HCEC 1CT (cell line): ENCODE results near the gene SQSTM1.

Experiments used
- DNase-seq: peaks from one replicate; pipeline ENCODE4 v3.0.0-alpha.2; 2017

Gene SQSTM1

GRCh38 chr5:179806250-179807048 lies 14.3 kb upstream of the SQSTM1 start, which contains the start of gene MGAT4B:
MGAT4B (minus strand) TSS chr5:179806866; CDS start chr5:179806583, 283 bp downstream.
- DNase-seq = peak; percentile 81

GRCh38 chr5:179812135-179812825 lies 8.4 kb upstream of the SQSTM1 start:
- DNase-seq = no peak

GRCh38 chr5:179812997-179813607 lies 7.6 kb upstream of the SQSTM1 start:
- DNase-seq = no peak

GRCh38 chr5:179814090-179814489 lies 6.6 kb upstream of the SQSTM1 start:
- no peak for DNase-seq

GRCh38 chr5:179815491-179816249 lies 5.0 kb upstream of the SQSTM1 start:
- no peak for DNase-seq

- DNase-seq = no peak
Measured at GRCh38 chr5:179816401-179816795, 4.3 kb upstream of the SQSTM1 start.

GRCh38 chr5:179816796-179817469 lies 3.8 kb upstream of the SQSTM1 start:
- no peak for DNase-seq

- DNase-seq = no peak
Measured at GRCh38 chr5:179817470-179817840, 3.2 kb upstream of the SQSTM1 start.

- DNase-seq = no peak
Measured at GRCh38 chr5:179817890-179818745, 2.6 kb upstream of the SQSTM1 start.

GRCh38 chr5:179818746-179819295 lies 1.9 kb upstream of the SQSTM1 start:
- DNase-seq = peak; percentile 94

- peak; percentile 68 for DNase-seq
Measured at GRCh38 chr5:179819296-179820126, 1.2 kb upstream of the SQSTM1 start.

GRCh38 chr5:179820127-179820482 lies 600 bp upstream of the SQSTM1 start:
- DNase-seq = no peak

- peak; percentile 90 for DNase-seq
Measured at GRCh38 chr5:179821298-179822058, 773 bp downstream of the SQSTM1 start.

GRCh38 chr5:179822059-179822432 lies 1.3 kb downstream of the SQSTM1 start:
- DNase-seq = no peak

GRCh38 chr5:179822444-179822990 lies 1.8 kb downstream of the SQSTM1 start:
- no peak for DNase-seq

GRCh38 chr5:179823937-179824744 lies 3.4 kb downstream of the SQSTM1 start:
- DNase-seq = no peak

GRCh38 chr5:179824745-179825112 lies 4.0 kb downstream of the SQSTM1 start:
- no peak for DNase-seq

- no peak for DNase-seq
Measured at GRCh38 chr5:179825655-179826182, 5.0 kb downstream of the SQSTM1 start.
